ENCODE measurements around the gene ZGLP1. TPM values are rescaled to one million over a fixed set of nuclear protein-coding genes. Genes with fewer than 3 reads are reported as not detected.

The ZGLP1 gene
- total RNA-seq, 2 donors from 2014 or later: 5.0 to 12.3 TPM

DNA sequence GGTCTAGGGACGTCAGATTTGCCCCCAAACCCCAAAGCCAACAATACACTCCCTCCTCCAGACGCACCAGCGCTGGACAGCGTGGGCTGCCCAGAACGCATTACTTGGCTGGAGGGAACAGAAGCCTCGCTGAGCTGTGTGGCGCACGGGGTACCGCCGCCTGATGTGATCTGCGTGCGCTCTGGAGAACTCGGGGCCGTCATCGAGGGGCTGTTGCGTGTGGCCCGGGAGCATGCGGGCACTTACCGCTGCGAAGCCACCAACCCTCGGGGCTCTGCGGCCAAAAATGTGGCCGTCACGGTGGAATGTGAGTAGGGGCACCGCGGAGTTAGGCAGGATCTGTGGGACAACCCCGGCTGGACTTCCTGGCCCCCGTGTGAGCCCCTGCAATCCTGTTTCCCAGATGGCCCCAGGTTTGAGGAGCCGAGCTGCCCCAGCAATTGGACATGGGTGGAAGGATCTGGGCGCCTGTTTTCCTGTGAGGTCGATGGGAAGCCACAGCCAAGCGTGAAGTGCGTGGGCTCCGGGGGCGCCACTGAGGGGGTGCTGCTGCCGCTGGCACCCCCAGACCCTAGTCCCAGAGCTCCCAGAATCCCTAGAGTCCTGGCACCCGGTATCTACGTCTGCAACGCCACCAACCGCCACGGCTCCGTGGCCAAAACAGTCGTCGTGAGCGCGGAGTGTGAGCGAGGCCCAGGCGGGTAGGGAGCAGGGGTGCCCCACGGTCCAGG is 15.8 kb downstream of the ZGLP1 start:
- DNase-seq (ENCODE audit: low spot score): no peak
- H3K36me3 ChIP-seq: no peaks in the 10 kb centered on the region
- H3K4me3 ChIP-seq: no peak overlapping the region
- WGBS: 10% methylated on average over 39 of the region's 49 CpGs
- H3K4me1 ChIP-seq (replicated peaks): peaks cover 5% of the 10 kb centered on the region
- no peak overlapping the region for H3K27ac ChIP-seq
- intact Hi-C loops (cut with DNase I): no loop called here
- H3K27me3 ChIP-seq (replicated peaks; ENCODE audit: insufficient read depth): peaks cover 56% of the 10 kb centered on the region
- TF ChIP-seq, protein P1, sequence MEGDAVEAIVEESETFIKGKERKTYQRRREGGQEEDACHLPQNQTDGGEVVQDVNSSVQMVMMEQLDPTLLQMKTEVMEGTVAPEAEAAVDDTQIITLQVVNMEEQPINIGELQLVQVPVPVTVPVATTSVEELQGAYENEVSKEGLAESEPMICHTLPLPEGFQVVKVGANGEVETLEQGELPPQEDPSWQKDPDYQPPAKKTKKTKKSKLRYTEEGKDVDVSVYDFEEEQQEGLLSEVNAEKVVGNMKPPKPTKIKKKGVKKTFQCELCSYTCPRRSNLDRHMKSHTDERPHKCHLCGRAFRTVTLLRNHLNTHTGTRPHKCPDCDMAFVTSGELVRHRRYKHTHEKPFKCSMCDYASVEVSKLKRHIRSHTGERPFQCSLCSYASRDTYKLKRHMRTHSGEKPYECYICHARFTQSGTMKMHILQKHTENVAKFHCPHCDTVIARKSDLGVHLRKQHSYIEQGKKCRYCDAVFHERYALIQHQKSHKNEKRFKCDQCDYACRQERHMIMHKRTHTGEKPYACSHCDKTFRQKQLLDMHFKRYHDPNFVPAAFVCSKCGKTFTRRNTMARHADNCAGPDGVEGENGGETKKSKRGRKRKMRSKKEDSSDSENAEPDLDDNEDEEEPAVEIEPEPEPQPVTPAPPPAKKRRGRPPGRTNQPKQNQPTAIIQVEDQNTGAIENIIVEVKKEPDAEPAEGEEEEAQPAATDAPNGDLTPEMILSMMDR (IDR thresholded peaks at IDR 0.05): no peak
- TF ChIP-seq POLR2A (IDR thresholded peaks at IDR 0.05) (no peak), POLR2AphosphoS5 (IDR thresholded peaks at IDR 0.05) (no peak)
- no peaks in the 10 kb centered on the region for H3K9me3 ChIP-seq

DNA sequence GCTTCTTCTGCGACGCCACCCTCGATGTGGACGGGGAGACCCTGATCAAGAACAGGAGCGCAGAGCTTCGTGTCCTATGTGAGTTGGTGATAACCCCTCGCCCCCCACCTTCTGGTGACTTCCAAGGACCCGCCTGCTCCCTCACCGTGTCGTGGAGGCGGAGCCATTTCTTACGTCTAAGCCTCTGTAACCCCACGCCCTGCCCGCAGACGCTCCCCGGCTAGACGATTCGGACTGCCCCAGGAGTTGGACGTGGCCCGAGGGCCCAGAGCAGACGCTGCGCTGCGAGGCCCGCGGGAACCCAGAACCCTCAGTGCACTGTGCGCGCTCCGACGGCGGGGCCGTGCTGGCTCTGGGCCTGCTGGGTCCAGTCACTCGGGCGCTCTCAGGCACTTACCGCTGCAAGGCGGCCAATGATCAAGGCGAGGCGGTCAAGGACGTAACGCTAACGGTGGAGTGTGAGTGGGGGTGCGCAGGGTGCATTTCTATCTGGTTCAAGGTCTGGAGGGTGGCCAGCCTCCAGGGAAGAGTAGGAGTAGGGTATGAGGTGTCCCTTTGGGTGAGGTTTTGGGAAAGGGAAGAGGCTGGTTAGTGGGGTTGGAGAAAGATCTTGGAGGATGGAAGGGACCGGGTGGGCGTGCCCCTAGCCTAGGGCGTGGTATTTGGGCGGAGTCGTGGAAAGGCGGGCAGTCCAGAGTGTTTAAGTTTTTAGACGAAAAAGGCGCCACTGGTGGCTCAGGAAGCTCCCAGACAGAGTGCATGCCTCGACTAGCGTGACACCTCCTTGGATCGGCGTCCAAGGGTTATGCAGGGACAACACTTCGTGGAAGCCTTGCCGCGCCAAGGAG is 16.6 kb downstream of the ZGLP1 start:
- H3K4me3 ChIP-seq: peak overlapping the region; percentile 10 to 17
- no peak for DNase-seq (ENCODE audit: low spot score)
- H3K27me3 ChIP-seq (replicated peaks; ENCODE audit: insufficient read depth): peaks cover 56% of the 10 kb centered on the region
- no peak overlapping the region for H3K27ac ChIP-seq
- no peaks in the 10 kb centered on the region for H3K36me3 ChIP-seq
- H3K4me1 ChIP-seq (replicated peaks): peaks cover 5% of the 10 kb centered on the region
- 9% methylated on average over 56 of the region's 56 CpGs for WGBS
- no peak for TF ChIP-seq POLR2AphosphoS5 (IDR thresholded peaks at IDR 0.05)
- TF ChIP-seq, protein P1 (IDR thresholded peaks at IDR 0.05): no peak
- no peak for TF ChIP-seq POLR2A (IDR thresholded peaks at IDR 0.05)
- H3K9me3 ChIP-seq: no peaks in the 10 kb centered on the region
- intact Hi-C loops (cut with DNase I): no loop called here

DNA sequence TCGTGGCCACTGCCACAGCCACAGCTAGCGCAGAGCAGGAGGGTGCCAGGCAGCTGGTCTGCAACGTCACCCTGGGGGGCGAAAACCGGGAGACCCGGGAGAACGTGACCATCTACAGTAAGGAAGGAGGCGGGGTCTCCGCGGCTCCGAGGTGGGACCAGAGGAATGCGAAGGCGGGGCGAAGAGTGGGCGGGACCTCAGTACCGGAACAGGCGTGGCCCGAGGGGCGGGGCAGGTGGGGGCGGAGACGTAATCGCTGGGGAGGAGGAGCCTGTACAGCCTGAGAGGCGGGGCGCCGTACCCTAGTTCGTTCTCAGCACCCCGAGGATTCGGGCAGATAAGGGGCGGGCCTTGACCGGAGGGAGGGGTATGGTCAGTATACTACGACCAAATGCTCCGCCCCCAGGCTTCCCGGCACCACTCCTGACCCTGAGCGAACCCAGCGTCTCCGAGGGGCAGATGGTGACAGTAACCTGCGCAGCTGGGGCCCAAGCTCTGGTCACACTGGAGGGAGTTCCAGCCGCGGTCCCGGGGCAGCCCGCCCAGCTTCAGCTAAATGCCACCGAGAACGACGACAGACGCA is 17.3 kb downstream of the ZGLP1 start:
- TF ChIP-seq, protein P1 (IDR thresholded peaks at IDR 0.05): no peak
- no peak for TF ChIP-seq POLR2A (IDR thresholded peaks at IDR 0.05)
- TF ChIP-seq POLR2AphosphoS5 (IDR thresholded peaks at IDR 0.05): no peak
- no peak overlapping the region for H3K27ac ChIP-seq
- peak; percentile 58 for DNase-seq (ENCODE audit: low spot score)
- no peaks in the 10 kb centered on the region for H3K36me3 ChIP-seq
- no peaks in the 10 kb centered on the region for H3K9me3 ChIP-seq
- WGBS: 1% methylated on average over 45 of the region's 45 CpGs
- peak overlapping the region; percentile 10 to 23 for H3K4me3 ChIP-seq
- H3K4me1 ChIP-seq (replicated peaks): peaks cover 5% of the 10 kb centered on the region
- intact Hi-C loops (cut with DNase I): no loop called here
- peaks cover 57% of the 10 kb centered on the region for H3K27me3 ChIP-seq (replicated peaks; ENCODE audit: insufficient read depth)

DNA sequence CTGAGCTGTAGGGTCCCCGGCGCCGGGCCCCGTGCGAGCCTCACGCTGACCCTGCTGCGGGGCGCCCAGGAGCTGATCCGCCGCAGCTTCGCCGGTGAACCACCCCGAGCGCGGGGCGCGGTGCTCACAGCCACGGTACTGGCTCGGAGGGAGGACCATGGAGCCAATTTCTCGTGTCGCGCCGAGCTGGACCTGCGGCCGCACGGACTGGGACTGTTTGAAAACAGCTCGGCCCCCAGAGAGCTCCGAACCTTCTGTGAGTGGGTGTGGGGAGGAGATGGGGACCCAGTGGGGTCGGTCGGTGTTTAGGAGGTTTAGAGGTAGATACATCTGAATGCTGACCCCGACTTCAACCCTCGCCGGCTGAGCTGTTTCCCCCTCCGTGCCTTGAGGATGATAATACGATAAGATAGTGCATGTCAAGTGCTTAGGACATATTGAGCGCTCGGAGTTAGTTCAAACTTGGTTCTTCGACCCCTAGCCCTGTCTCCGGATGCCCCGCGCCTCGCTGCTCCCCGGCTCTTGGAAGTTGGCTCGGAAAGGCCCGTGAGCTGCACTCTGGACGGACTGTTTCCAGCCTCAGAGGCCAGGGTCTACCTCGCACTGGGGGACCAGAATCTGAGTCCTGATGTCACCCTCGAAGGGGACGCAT is 17.9 kb downstream of the ZGLP1 start:
- Histone ChIP-seq H3K9me3 (no peaks in the 10 kb centered on the region), H3K36me3 (no peaks in the 10 kb centered on the region), H3K4me3 (peak overlapping the region; percentile 10 to 23), H3K4me1 (replicated peaks) (peaks cover 5% of the 10 kb centered on the region), H3K27me3 (replicated peaks; ENCODE audit: insufficient read depth) (peaks cover 61% of the 10 kb centered on the region), H3K27ac (no peak overlapping the region)
- no peak for DNase-seq (ENCODE audit: low spot score)
- TF ChIP-seq POLR2A (IDR thresholded peaks at IDR 0.05) (no peak), POLR2AphosphoS5 (IDR thresholded peaks at IDR 0.05) (no peak)
- TF ChIP-seq, protein P1 (IDR thresholded peaks at IDR 0.05): no peak
- intact Hi-C loops (cut with DNase I): no loop called here
- 3% methylated on average over 49 of the region's 49 CpGs for WGBS
